NT2/D1 (cell line): Measurements from ENCODE around the gene MUC5B.

Experiments used
- SUZ12 ChIP-seq: IDR thresholded peaks from 2 replicates; pipeline ENCODE4 v1.6.1; 2011; ENCODE audit not compliant: insufficient read length, insufficient read depth; ENCODE audit errors: extremely low read depth
- YY1 ChIP-seq: IDR thresholded peaks from 2 replicates; pipeline ENCODE4 v1.6.1; 2011; ENCODE audit not compliant: insufficient read length, insufficient read depth
- ZNF274 ChIP-seq: IDR thresholded peaks from 2 replicates; pipeline ENCODE4 v1.6.1; 2011; ENCODE audit warnings: mild to moderate bottlenecking, low read depth, low read length

DNA sequence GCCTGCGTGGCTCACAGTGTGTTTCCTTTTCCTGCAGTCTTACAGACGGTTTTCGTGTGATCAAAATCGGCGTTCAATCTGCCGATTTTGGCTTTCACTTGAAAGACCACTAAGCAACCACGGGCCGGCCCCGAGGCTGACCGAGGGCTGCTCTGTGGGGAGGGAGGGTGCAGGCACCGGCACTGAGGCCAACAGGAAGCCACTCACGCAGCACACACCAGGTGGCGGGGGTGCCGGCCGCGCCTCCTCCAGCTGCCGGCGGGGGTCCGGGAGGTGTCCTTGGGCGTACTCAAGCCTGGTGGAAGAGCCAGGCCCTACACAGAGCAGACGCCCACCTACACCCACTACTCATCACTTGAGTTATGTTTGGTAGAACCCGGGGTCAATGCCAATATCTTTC is 72.2 kb downstream of the MUC5B start:
- TF ChIP-seq SUZ12: no peak
- no peak for TF ChIP-seq ZNF274
- no peak for TF ChIP-seq YY1
